Stomach (tissue), 9 donors: ENCODE data around the gene TBC1D7. TPM values are rescaled to one million over a fixed set of nuclear protein-coding genes. Genes with fewer than 3 reads are reported as not detected.

Source experiments
- DNase-seq, 2 donors: peaks; one replicate each; pipeline versions ENCODE4 v3.0.0 to v3.0.0-alpha.2; 2013 to 2019
- H3K27ac ChIP-seq, 5 donors: fragments of 200-600 bp in 4 of 5; sonication (generic) in 4 of 5; one replicate each; pipeline ENCODE4 v1.5.1; 2013 to 2019; ENCODE audit warnings: mild to moderate bottlenecking in 1 of 5, moderate library complexity in 1 of 5
- H3K27me3 ChIP-seq, 3 donors: fragments of 200-600 bp; sonication (generic); one replicate each; pipeline ENCODE4 v1.5.1; 2017 to 2019; ENCODE audit warnings: mixed run types in 1 of 3
- H3K36me3 ChIP-seq, 4 donors: fragments of 200-600 bp; sonication (generic); 1 replicate in 3 of 4; 2 replicates in 1 of 4; pipeline ENCODE4 v1.5.1; 2016 to 2019
- H3K4me1 ChIP-seq, 4 donors: fragments of 200-600 bp; sonication (generic); one replicate each; pipeline ENCODE4 v1.5.1; 2016 to 2019
- H3K4me3 ChIP-seq, 4 donors: fragments of 200-600 bp; sonication (generic) in 3 of 4; one replicate each; pipeline ENCODE4 v1.5.1; 2016 to 2019; ENCODE audit warnings: mild to moderate bottlenecking in 1 of 4
- H3K9me3 ChIP-seq, 4 donors: fragments of 200-600 bp; sonication (generic); one replicate each; pipeline ENCODE4 v1.5.1; 2016 to 2019
- CTCF ChIP-seq, 7 experiments: fragments of 450-650 bp in 4 of 7; fragments of 200-600 bp in 3 of 7; sonication (generic) in 3 of 7; IDR thresholded peaks; one replicate each; pipeline ENCODE4 v1.5.1; 2016 to 2019; ENCODE audit warnings: antibody characterized with exemption in 7 of 7, control low read depth in 2 of 7, mild to moderate bottlenecking in 1 of 7
- EP300 ChIP-seq: sonication (generic); formaldehyde crosslinking; IDR thresholded peaks from one replicate; pipeline ENCODE4 v1.6.1; 2017; ENCODE audit warnings: antibody characterized with exemption
- POLR2A ChIP-seq, 4 donors: fragments of 450-650 bp; IDR thresholded peaks; one replicate each; pipeline ENCODE4 v1.6.1; 2016; ENCODE audit warnings: antibody characterized with exemption in 4 of 4, control low read depth in 2 of 4, mild to moderate bottlenecking in 1 of 4, moderate library complexity in 1 of 4
- POLR2AphosphoS5 ChIP-seq, 3 donors: sonication (generic); formaldehyde crosslinking; IDR thresholded peaks; one replicate each; pipeline ENCODE4 v1.6.1; 2016; ENCODE audit warnings: antibody characterized with exemption in 3 of 3
- WGBS, 5 donors: extraction: QIAGEN DNeasy Blood & Tissue Kit in 3 of 5; methylation state at CpG; one replicate each; pipeline versions ENCODE4 v1.1.5 to v1.1.7; 2013 to 2018; 5-methylcytosine and 5-hydroxymethylcytosine counted together
- intact Hi-C: fragments of 100-400 bp; cut with DNase I; formaldehyde crosslinking; loops from one replicate; pipeline ENCODE4 v1.15.1; 2023; ENCODE audit warnings: low total_unique reads
- polyA plus RNA-seq, 3 donors: library from polyadenylated mRNA; stranded (reverse); fragments of 200-250 nt; gene quantifications; one replicate each; pipeline ENCODE4 v1.2.3, GENCODE V29; 2013
- total RNA-seq, 5 donors: library from RNA; depleted of rRNA; stranded (reverse); fragments of >200 nt; gene quantifications; one replicate each; pipeline versions ENCODE4 v1.1.0 to v1.2.3, GENCODE V29; 2014 to 2016
- donor health status: healthy with polysubstance abuse.
- donor health status: Bipolar disorder and iron deficiency.
- donor health status: healthy.

TBC1D7 gene
- total and polyA plus RNA-seq, 8 donors = 2.7 to 20.4 (median 9.6) TPM; not detected in 1

- WGBS, 5 donors = 77 to 90% (median 82%) methylated on average over 8 of the region's 8 CpGs
- Histone ChIP-seq H3K27me3 (no peaks in the 10 kb centered on the region), H3K4me1 (peaks cover 0 to 14% (median 2%) of the 10 kb centered on the region in 4 donors), H3K9me3 (no peaks in the 10 kb centered on the region), H3K27ac (no peak overlapping the region), H3K36me3 (peaks cover 0 to 51% (median 16%) of the 10 kb centered on the region in 4 donors), H3K4me3 (no peak overlapping the region)
- intact Hi-C loops = no loop called here
- DNase-seq = no peak
- no peak for TF ChIP-seq EP300
- no peak for TF ChIP-seq POLR2A (IDR thresholded peaks at IDR 0.05)
- TF ChIP-seq CTCF (IDR thresholded peaks at IDR 0.05) = no peak
- no peak for TF ChIP-seq POLR2AphosphoS5 (IDR thresholded peaks at IDR 0.05)
Measured at GRCh38 chr6:13275435-13275989, 52.8 kb downstream of the TBC1D7 start.

- no peaks in the 10 kb centered on the region for H3K27me3 ChIP-seq
- no peak overlapping the region for H3K27ac ChIP-seq
- H3K4me3 ChIP-seq = peak overlapping the region in 1 of 4 donors; percentile 27
- no peak for DNase-seq
- H3K9me3 ChIP-seq = no peaks in the 10 kb centered on the region
- no peak for TF ChIP-seq POLR2A (IDR thresholded peaks at IDR 0.05)
- TF ChIP-seq POLR2AphosphoS5 (IDR thresholded peaks at IDR 0.05) = no peak
- TF ChIP-seq EP300 = no peak
- TF ChIP-seq CTCF (IDR thresholded peaks at IDR 0.05) = no peak
- WGBS, 5 donors = 70 to 80% (median 76%) methylated on average over 6 of the region's 6 CpGs
- intact Hi-C loops = no loop called here
- H3K36me3 ChIP-seq = peaks cover 0 to 47% (median 13%) of the 10 kb centered on the region in 4 donors
- H3K4me1 ChIP-seq = peaks cover 0 to 14% (median 2%) of the 10 kb centered on the region in 4 donors
Measured at GRCh38 chr6:13274707-13275434, 53.5 kb downstream of the TBC1D7 start.

GRCh38 chr6:13273931-13274706 is 54.2 kb downstream of the TBC1D7 start:
- intact Hi-C loops = no loop called here
- Histone ChIP-seq H3K9me3 (no peaks in the 10 kb centered on the region), H3K27me3 (no peaks in the 10 kb centered on the region), H3K4me1 (peaks cover 0 to 21% (median 2%) of the 10 kb centered on the region in 4 donors), H3K4me3 (peak overlapping the region in 3 of 4 donors; percentile 5 to 28 (median 27)), H3K36me3 (peaks cover 0 to 40% (median 7%) of the 10 kb centered on the region in 4 donors), H3K27ac (peak overlapping the region in 1 of 5 donors; percentile 66)
- WGBS, 5 donors = 26 to 48% (median 45%) methylated on average over 21 of the region's 21 CpGs
- DNase-seq = peak; percentile 31 to 57
- TF ChIP-seq POLR2AphosphoS5 (IDR thresholded peaks at IDR 0.05) (no peak), POLR2A (IDR thresholded peaks at IDR 0.05) (no peak), EP300 (no peak), CTCF (IDR thresholded peaks at IDR 0.05) (no peak)

- H3K27ac ChIP-seq = peak overlapping the region in 2 of 5 donors; percentile 15 to 66
- intact Hi-C loops = no loop called here
- peaks cover 0 to 32% (median 3%) of the 10 kb centered on the region in 4 donors for H3K36me3 ChIP-seq
- DNase-seq = no peak
- no peaks in the 10 kb centered on the region for H3K27me3 ChIP-seq
- no peaks in the 10 kb centered on the region for H3K9me3 ChIP-seq
- 48 to 73% (median 60%) methylated on average over 10 of the region's 10 CpGs for WGBS, 5 donors
- H3K4me3 ChIP-seq = peak overlapping the region in 3 of 4 donors; percentile 5 to 28 (median 27)
- peaks cover 0 to 22% (median 2%) of the 10 kb centered on the region in 4 donors for H3K4me1 ChIP-seq
- TF ChIP-seq POLR2A (IDR thresholded peaks at IDR 0.05) (no peak), CTCF (IDR thresholded peaks at IDR 0.05) (no peak), POLR2AphosphoS5 (IDR thresholded peaks at IDR 0.05) (no peak), EP300 (no peak)
Measured at GRCh38 chr6:13273202-13273930, 55.0 kb downstream of the TBC1D7 start.
